Measurements from ENCODE around the gene DGKB.

GRCh38 chr7:14739841-14740185, 162.7 kb downstream of the DGKB start:
- TF ChIP-seq POLR2AphosphoS5 (IDR thresholded peaks at IDR 0.05; ENCODE audit: low read depth) (no peak), CTCF (IDR thresholded peaks at IDR 0.05; ENCODE audit: insufficient read depth, low read length) (no peak), SPI1 (IDR thresholded peaks at IDR 0.05; ENCODE audit: borderline replicate concordance, low read depth) (no peak), GABPA (IDR thresholded peaks at IDR 0.05; ENCODE audit: low read depth) (no peak)
- TF ChIP-seq, protein P1, sequence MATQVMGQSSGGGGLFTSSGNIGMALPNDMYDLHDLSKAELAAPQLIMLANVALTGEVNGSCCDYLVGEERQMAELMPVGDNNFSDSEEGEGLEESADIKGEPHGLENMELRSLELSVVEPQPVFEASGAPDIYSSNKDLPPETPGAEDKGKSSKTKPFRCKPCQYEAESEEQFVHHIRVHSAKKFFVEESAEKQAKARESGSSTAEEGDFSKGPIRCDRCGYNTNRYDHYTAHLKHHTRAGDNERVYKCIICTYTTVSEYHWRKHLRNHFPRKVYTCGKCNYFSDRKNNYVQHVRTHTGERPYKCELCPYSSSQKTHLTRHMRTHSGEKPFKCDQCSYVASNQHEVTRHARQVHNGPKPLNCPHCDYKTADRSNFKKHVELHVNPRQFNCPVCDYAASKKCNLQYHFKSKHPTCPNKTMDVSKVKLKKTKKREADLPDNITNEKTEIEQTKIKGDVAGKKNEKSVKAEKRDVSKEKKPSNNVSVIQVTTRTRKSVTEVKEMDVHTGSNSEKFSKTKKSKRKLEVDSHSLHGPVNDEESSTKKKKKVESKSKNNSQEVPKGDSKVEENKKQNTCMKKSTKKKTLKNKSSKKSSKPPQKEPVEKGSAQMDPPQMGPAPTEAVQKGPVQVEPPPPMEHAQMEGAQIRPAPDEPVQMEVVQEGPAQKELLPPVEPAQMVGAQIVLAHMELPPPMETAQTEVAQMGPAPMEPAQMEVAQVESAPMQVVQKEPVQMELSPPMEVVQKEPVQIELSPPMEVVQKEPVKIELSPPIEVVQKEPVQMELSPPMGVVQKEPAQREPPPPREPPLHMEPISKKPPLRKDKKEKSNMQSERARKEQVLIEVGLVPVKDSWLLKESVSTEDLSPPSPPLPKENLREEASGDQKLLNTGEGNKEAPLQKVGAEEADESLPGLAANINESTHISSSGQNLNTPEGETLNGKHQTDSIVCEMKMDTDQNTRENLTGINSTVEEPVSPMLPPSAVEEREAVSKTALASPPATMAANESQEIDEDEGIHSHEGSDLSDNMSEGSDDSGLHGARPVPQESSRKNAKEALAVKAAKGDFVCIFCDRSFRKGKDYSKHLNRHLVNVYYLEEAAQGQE (IDR thresholded peaks at IDR 0.05; ENCODE audit: insufficient replicate concordance, low read depth) = no peak
